OCI-LY1 (cell line): ENCODE data around the gene MICAL1.

Experiments
- CTCF ChIP-seq: fragments of 200-600 bp; sonication (generic), shearing (Covaris generic); IDR thresholded peaks from 2 replicates; pipeline ENCODE4 v1.5.1; 2017; ENCODE audit warnings: mild to moderate bottlenecking, antibody characterized with exemption, low read length, moderate library complexity, mixed read lengths
- EZH2 ChIP-seq: fragments of 200-600 bp; sonication (generic), shearing (Covaris generic); IDR thresholded peaks from 2 replicates; pipeline ENCODE4 v1.8.0; 2017; ENCODE audit warnings: borderline replicate concordance, mixed run types, mild to moderate bottlenecking, antibody characterized with exemption, low read length, moderate library complexity, mixed read lengths

DNA sequence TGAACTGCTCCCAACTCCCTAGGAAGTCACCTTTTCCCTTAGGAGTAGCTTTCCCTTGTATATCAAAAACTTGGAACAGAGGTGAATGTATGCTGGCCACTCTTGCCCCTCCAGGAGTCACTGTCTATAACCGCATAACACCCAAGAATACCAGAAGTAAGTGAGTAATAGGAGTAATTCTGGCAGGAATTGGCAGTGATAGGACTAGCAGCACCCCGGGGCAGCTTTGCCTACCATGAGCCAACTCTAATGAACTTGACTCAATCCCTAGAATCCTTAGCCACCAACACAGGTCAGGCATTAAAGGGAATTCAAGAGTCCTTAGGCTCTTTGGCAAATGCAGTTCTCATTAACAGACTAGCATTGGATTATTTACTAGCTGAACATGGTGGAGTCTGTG, 44.5 kb downstream of the MICAL1 start:
- no peak for TF ChIP-seq CTCF
- no peak for TF ChIP-seq EZH2
